Thymus (tissue), 11 donors: Measurements from ENCODE around the gene GGCX. TPM values are rescaled to one million over a fixed set of nuclear protein-coding genes. Genes with fewer than 3 reads are reported as not detected.

ENCODE experiments used
- DNase-seq, 9 donors: peaks; one replicate each; pipeline ENCODE4 v3.0.0-alpha.2; 2013; ENCODE audit warnings: low spot score in 9 of 9, low read depth in 6 of 9, missing footprints in 1 of 9
- H3K27ac ChIP-seq, 2 donors: one replicate each; pipeline ENCODE4 v1.5.1; 2013; ENCODE audit warnings: control low read depth in 1 of 2, low read depth in 1 of 2, low read length in 1 of 2, mild to moderate bottlenecking in 1 of 2, moderate library complexity in 1 of 2
- H3K27me3 ChIP-seq, 2 donors: one replicate each; pipeline ENCODE4 v1.5.1; 2013; ENCODE audit warnings: low read length in 1 of 2; ENCODE audit not compliant: control insufficient read depth in 2 of 2, insufficient read depth in 1 of 2
- H3K36me3 ChIP-seq, 2 donors: one replicate each; pipeline ENCODE4 v1.5.1; 2013; ENCODE audit warnings: low read length in 1 of 2, mild to moderate bottlenecking in 1 of 2, moderate library complexity in 1 of 2; ENCODE audit not compliant: control insufficient read depth in 2 of 2, insufficient read depth in 2 of 2
- H3K4me1 ChIP-seq, 2 donors: one replicate each; pipeline ENCODE4 v1.5.1; 2013; ENCODE audit warnings: low read length in 2 of 2; ENCODE audit not compliant: control insufficient read depth in 2 of 2, insufficient read depth in 2 of 2
- H3K4me3 ChIP-seq, 2 donors: one replicate each; pipeline ENCODE4 v1.5.1; 2013; ENCODE audit warnings: low read length in 2 of 2, control low read depth in 1 of 2, mild to moderate bottlenecking in 1 of 2
- H3K9me3 ChIP-seq, 2 donors: one replicate each; pipeline ENCODE4 v1.5.1; 2013; ENCODE audit warnings: low read length in 1 of 2, mild to moderate bottlenecking in 1 of 2; ENCODE audit not compliant: control insufficient read depth in 2 of 2, insufficient read depth in 1 of 2
- WGBS: extraction: QIAGEN DNeasy Blood & Tissue Kit; methylation state at CpG from one replicate; pipeline ENCODE4 v1.1.7; 2013; 5-methylcytosine and 5-hydroxymethylcytosine counted together
- polyA plus RNA-seq: library from polyadenylated mRNA; stranded (reverse); fragments of 200-250 nt; gene quantifications from one replicate; pipeline ENCODE4 v1.2.3, GENCODE V29; 2013
- total RNA-seq: library from RNA; stranded (reverse); fragments of 120-200 nt; gene quantifications from one replicate; pipeline ENCODE4 v1.2.4, GENCODE V29; 2013
- donor health status: healthy.

GGCX gene
- total and polyA plus RNA-seq, 2 donors: 16.5 to 17.8 TPM

GRCh38 chr2:85504778-85505261, 56.5 kb downstream of the GGCX start:
- Histone ChIP-seq H3K4me3 (no peak overlapping the region), H3K9me3 (no peaks in the 10 kb centered on the region), H3K4me1 (peaks cover 0 to 4% of the 10 kb centered on the region in 2 donors), H3K36me3 (no peaks in the 10 kb centered on the region), H3K27me3 (no peaks in the 10 kb centered on the region), H3K27ac (no peak overlapping the region)
- DNase-seq: no peak
- 84% methylated on average over 3 of the region's 3 CpGs for WGBS

- Histone ChIP-seq H3K36me3 (no peaks in the 10 kb centered on the region), H3K27ac (no peak overlapping the region), H3K27me3 (no peaks in the 10 kb centered on the region), H3K4me1 (peaks cover 0 to 4% of the 10 kb centered on the region in 2 donors), H3K9me3 (no peaks in the 10 kb centered on the region), H3K4me3 (no peak overlapping the region)
- WGBS: 91% methylated on average over 18 of the region's 18 CpGs
- DNase-seq: no peak
These were observed 57.2 kb downstream of the GGCX start for GRCh38 chr2:85503851-85504777.

DNA sequence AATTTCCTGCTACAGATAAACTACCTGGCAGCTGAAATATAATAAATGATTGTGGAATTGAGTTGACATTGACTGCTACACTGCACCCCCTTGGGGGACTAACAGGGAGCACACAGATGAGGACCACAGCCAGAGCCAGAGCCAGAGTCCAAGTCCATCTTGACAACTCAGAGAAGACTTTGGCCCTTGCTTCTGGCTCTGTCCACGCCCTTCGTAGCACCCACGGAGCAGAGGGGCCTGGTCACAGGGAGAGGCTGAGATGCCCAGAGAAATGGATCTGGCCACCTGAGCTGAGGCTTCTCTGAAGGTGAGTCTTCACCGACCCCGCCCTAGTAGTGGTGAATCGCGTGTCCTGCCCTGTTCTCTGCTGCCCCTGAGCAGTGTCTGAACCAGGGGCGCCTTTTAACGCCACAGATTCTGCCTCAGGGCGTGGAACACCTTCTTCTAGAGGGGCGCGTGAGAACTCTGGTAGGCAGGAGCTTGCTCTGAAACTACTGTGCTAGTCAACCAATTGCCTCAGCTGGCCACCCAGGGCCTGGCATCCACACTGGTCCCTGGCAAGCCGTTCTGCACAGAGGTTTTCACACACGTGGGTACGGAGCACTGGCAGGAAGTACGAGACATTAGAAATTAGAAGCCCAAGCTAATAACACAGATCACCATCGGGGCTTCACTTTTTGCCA, 58.0 kb downstream of the GGCX start:
- Histone ChIP-seq H3K27me3 (no peaks in the 10 kb centered on the region), H3K27ac (no peak overlapping the region), H3K36me3 (no peaks in the 10 kb centered on the region), H3K9me3 (no peaks in the 10 kb centered on the region), H3K4me3 (no peak overlapping the region), H3K4me1 (peaks cover 0 to 4% of the 10 kb centered on the region in 2 donors)
- WGBS: 94% methylated on average over 17 of the region's 17 CpGs
- DNase-seq: no peak

DNA sequence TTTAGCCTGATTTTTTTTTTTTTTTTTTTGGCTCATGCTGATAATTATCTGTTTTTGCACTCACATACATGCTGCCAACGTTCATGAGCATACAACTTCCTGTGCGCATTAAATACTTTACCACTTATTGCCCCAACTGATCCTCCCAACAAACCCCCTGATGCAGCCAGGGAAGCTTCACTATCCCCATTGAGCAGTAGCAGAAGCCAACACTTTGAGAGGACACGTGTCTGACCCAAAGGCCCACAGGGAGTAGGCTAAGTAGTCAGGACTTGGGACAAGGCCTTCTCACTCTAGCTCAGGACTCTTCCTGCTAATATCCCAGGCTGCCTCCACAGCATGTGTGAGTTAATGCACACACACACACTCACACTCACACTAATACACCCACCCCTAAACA, 58.6 kb downstream of the GGCX start:
- no peak overlapping the region for H3K4me3 ChIP-seq
- H3K27ac ChIP-seq: no peak overlapping the region
- H3K4me1 ChIP-seq: peaks cover 0 to 4% of the 10 kb centered on the region in 2 donors
- no peaks in the 10 kb centered on the region for H3K27me3 ChIP-seq
- DNase-seq: no peak
- H3K36me3 ChIP-seq: no peaks in the 10 kb centered on the region
- H3K9me3 ChIP-seq: no peaks in the 10 kb centered on the region
- WGBS: 69% methylated on average over 3 of the region's 3 CpGs

DNA sequence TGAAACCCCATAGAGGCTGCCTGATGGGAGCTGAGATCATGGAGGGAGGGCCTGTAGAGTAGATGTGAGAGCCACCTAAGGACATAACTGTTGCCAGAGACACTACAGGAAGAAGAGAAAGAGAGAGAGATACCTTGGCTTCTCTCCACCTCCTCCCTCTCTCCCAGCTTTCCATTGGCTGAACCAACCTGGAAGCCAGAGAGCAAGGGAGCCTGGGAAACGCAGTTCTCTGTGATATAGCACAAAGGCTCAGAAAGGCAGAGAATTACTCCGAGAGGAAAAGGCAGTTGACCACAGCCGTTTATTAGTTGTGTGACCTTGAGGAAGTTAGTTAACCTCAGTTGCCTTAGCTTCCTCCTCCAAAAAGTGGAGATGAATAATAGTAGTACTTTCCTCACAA, 60.0 kb downstream of the GGCX start:
- WGBS: 58% methylated on average over 3 of the region's 3 CpGs
- H3K9me3 ChIP-seq: no peaks in the 10 kb centered on the region
- H3K27me3 ChIP-seq: no peaks in the 10 kb centered on the region
- no peak overlapping the region for H3K4me3 ChIP-seq
- H3K36me3 ChIP-seq: no peaks in the 10 kb centered on the region
- no peak overlapping the region for H3K27ac ChIP-seq
- no peak for DNase-seq
- peaks cover 0 to 4% of the 10 kb centered on the region in 2 donors for H3K4me1 ChIP-seq

DNA sequence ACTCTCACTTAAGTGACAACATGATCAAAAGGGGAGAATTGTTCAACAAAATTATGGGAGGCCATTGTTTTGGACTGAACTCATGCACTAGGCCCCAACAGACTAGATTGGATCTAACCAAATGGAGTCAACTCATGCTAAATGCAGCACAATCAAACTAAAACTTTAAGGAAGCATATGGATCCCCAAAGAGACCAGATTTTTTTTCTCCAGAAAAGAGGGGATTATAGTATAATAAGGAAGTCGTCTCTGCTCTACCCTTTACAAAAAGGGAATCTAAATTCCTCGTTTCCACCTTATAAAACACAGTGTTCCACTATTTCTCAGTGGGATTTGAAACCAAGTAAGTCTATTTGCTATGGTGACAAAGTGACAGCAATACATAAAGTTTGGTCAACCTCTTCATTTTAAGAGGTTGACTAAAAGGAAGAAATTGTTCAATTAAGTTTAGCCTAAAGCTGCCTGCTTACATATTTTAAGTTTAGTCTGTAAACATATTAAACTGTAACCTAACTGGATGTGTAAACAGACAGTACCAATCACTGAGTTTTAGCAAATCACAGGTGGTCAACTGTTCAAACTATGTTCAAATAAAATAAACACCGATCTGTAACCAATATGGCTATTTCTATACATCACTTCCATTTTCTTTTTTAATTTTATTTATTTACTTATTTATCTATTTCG, 63.2 kb downstream of the GGCX start:
- DNase-seq: no peak
- no peaks in the 10 kb centered on the region for H3K4me1 ChIP-seq
- no peaks in the 10 kb centered on the region for H3K9me3 ChIP-seq
- H3K27me3 ChIP-seq: no peaks in the 10 kb centered on the region
- H3K36me3 ChIP-seq: no peaks in the 10 kb centered on the region
- no peak overlapping the region for H3K27ac ChIP-seq
- WGBS: 97% methylated on average over 4 of the region's 4 CpGs
- no peak overlapping the region for H3K4me3 ChIP-seq

- H3K36me3 ChIP-seq: no peaks in the 10 kb centered on the region
- H3K4me3 ChIP-seq: no peak overlapping the region
- no peak for DNase-seq
- H3K27me3 ChIP-seq: no peaks in the 10 kb centered on the region
- H3K9me3 ChIP-seq: no peaks in the 10 kb centered on the region
- 100% methylated on average over 1 of the region's 1 CpG for WGBS
- no peak overlapping the region for H3K27ac ChIP-seq
- H3K4me1 ChIP-seq: no peaks in the 10 kb centered on the region
These were observed 64.9 kb downstream of the GGCX start for GRCh38 chr2:85496436-85496835.
